AG04450 (cell line): Measurements from ENCODE around the gene SH3GLB1. TPM values are rescaled to one million over a fixed set of nuclear protein-coding genes. Genes with fewer than 3 reads are reported as not detected.

ENCODE experiments used
- CTCF ChIA-PET: fragments of 300-600, 350-600 bp; formaldehyde crosslinking; extraction: SDS; loops from one replicate; lab custom pipeline; 2022; ENCODE audit warnings: antibody characterized with exemption, inconsistent platforms; lab: Charles Lee
- POLR2A ChIA-PET: fragments of 350-600 bp; formaldehyde crosslinking; extraction: SDS; loops from one replicate; lab custom pipeline; 2021; ENCODE audit warnings: antibody characterized with exemption, inconsistent platforms; lab: Yijun Ruan, JAX
- DNase-seq: peaks from one replicate; pipeline ENCODE4 v3.0.0-alpha.2; 2011; ENCODE audit warnings: low read depth, low spot score
- H3K27ac ChIP-seq: one replicate; pipeline ENCODE4 v1.5.1; 2012; ENCODE audit warnings: low read depth, low read length, control low read depth
- H3K27me3 ChIP-seq: one replicate; pipeline ENCODE4 v1.6.0; 2012; ENCODE audit warnings: low read length; ENCODE audit not compliant: control insufficient read depth, insufficient read depth
- H3K4me3 ChIP-seq: 2 replicates; pipeline ENCODE4 v1.5.1; 2011; ENCODE audit warnings: mild to moderate bottlenecking, low read depth, low read length, control low read depth
- H3K9me3 ChIP-seq: 2 replicates; pipeline ENCODE4 v1.5.1; 2012; ENCODE audit warnings: low read length; ENCODE audit not compliant: control insufficient read depth, insufficient read depth
- CTCF ChIP-seq: IDR thresholded peaks from 2 replicates; pipeline ENCODE4 v1.5.1; 2011; ENCODE audit warnings: low read depth, low read length, control low read depth, inconsistent platforms
- polyA plus RNA-seq: library from polyadenylated mRNA; depleted of rRNA; stranded (reverse); fragments of >200 nt; gene quantifications from 2 replicates; pipeline ENCODE4 v1.2.3, GENCODE V29; 2011

SH3GLB1 gene
- polyA plus RNA-seq, 1 experiment: 75.9 TPM

- H3K27ac ChIP-seq: no peak overlapping the region
- CTCF ChIA-PET: no interaction called here
- H3K9me3 ChIP-seq: no peaks in the 10 kb centered on the region
- POLR2A ChIA-PET: no interaction called here
- no peak for TF ChIP-seq CTCF
- DNase-seq: no peak
- no peaks in the 10 kb centered on the region for H3K27me3 ChIP-seq
- no peak overlapping the region for H3K4me3 ChIP-seq
Observed at GRCh38 chr1:86708920-86709319, 4.5 kb downstream of the SH3GLB1 start.

- no peak overlapping the region for H3K4me3 ChIP-seq
- H3K27ac ChIP-seq: no peak overlapping the region
- POLR2A ChIA-PET: no interaction called here
- no peak for DNase-seq
- TF ChIP-seq CTCF: no peak
- no peaks in the 10 kb centered on the region for H3K27me3 ChIP-seq
- CTCF ChIA-PET: interaction anchor here (0.5 to 9.9 kb wide), 2 partner anchors 7 to 68 kb away, joined by 9 to 166 read pairs; partner anchors contain the start of gene SH3GLB1
- H3K9me3 ChIP-seq: no peaks in the 10 kb centered on the region
Observed at GRCh38 chr1:86712088-86712860, 7.9 kb downstream of the SH3GLB1 start.

DNA sequence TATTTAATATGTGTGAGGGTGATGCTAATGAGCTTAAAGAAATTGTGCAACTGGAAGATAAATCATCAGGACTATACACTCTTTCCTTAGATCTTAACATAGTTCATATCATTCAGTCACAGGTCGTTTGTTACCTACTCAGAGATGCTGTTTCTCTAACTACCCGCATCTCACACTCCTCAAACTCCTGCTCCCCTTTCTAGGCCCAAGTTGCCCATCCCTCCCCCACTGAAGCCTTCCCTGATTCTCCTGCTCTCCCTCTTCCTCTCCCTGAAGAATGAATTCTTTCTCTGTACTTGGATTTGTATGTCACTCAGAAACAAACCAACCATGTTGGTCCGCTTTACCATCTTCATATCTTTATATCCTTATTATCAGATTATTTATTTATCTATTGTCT, 9.1 kb downstream of the SH3GLB1 start:
- Histone ChIP-seq H3K4me3 (no peak overlapping the region), H3K27ac (no peak overlapping the region), H3K9me3 (no peaks in the 10 kb centered on the region), H3K27me3 (no peaks in the 10 kb centered on the region)
- ChIA-PET CTCF (interaction anchor here (9.9 kb wide), 1 partner anchor 8 kb away, joined by 166 read pairs; the partner anchor contains the start of gene SH3GLB1), POLR2A (interaction anchor here (1.2 kb wide), 1 partner anchor 9 kb away, joined by 6 read pairs; the partner anchor contains the start of gene SH3GLB1)
- no peak for DNase-seq
- no peak for TF ChIP-seq CTCF

DNA sequence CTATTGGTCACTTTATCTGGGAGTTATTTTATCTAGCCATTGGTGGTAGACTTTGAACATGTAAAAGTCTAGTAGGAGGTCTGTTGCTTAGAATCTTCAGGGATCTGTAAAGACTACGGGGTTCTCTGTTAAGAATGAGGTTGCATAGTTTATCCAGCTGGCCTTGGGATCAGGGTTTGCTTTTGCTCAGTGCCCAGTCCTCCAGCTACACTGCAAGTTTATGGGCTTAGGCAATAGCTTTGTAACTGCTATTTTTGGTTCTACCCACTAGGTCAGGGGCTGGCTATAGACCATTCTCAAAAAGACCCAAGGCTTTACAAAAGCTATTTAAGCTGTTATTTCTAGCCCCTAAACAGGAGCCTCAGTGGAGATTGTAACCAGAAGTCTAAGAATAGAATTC, 9.8 kb downstream of the SH3GLB1 start:
- POLR2A ChIA-PET: interaction anchor here (1.2 kb wide), 1 partner anchor 9 kb away, joined by 6 read pairs; the partner anchor contains the start of gene SH3GLB1
- no peak overlapping the region for H3K27ac ChIP-seq
- TF ChIP-seq CTCF: no peak
- H3K27me3 ChIP-seq: no peaks in the 10 kb centered on the region
- CTCF ChIA-PET: interaction anchor here (2.4 to 9.9 kb wide), 2 partner anchors 9 to 335 kb away, joined by 10 to 166 read pairs; partner anchors contain the start of gene SH3GLB1
- DNase-seq: no peak
- no peak overlapping the region for H3K4me3 ChIP-seq
- no peaks in the 10 kb centered on the region for H3K9me3 ChIP-seq
